NCI-H1417 (cell line): ENCODE data around the gene SLC16A9.
"Not testable (repeated sequence)": the region's sequence is repeated elsewhere in the genome, so short reads cannot be mapped to it uniquely, and the experiment has no call there.

ENCODE experiments used
- DNase-seq, 3 experiments: peaks; one replicate each; lab custom pipeline; 2025; lab: John Stamatoyannopoulos, UW

Gene SLC16A9

DNA sequence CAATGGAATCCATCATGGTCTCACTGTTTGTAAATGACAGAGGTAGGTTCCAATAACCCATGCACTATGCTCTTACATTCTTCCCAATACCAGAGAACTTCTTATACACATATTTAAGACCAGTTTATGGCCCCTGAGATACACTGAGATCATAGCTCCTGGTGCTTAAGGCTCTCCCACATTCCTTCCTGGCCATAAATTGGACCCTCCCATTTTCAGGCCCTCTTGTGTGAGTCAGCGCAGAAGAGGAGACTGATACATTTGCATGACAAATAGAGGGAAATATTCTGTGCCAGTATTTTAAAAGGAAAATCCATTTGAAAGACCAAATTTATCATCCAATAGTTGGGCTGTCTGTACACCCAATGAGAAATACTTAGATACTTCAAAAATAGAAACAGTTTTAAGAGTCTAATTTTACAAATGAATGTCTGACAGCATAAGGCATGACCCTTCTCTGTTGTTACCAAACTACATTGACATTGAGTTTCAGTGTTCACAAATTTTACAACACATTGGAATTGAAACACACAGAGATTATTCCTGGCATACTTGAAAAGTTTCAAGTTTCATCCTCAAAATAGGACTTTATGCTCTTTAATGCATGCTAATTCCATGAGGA, 35.3 kb downstream of the SLC16A9 start:
- no peak for DNase-seq

DNA sequence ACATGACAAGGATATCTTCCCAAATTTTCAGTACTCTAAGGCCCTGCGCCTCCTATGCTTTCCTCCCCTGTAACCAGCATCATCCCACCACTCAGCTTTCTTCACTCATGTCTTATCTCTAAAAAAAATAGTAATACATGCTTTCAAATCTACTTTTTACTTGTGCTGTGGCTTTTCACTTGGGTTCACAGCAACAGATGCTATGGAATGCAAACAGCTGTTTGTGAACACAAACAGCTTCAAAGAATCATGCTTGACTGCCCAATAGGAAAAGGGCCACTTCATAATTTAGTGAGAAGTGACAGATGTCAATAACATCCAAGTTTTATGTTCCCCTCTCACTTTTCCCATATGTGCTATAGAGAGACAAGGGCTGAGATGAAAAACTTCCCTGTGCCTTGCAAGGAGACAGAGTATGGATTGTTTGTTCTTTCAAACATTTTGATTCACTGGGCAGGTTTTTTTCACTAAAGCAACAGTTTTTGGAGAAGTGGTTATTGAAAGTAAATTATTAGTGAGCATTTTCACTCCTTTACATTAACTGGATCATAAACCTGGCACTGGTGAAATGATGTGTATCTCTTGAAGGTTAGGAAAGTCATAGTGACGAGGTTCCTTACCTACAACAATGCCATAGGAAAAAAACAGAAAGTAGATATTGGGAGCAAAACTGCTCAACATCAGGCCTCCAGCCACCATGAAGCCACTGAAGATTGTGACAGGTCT, 37.3 kb downstream of the SLC16A9 start:
- no peak for DNase-seq

DNA sequence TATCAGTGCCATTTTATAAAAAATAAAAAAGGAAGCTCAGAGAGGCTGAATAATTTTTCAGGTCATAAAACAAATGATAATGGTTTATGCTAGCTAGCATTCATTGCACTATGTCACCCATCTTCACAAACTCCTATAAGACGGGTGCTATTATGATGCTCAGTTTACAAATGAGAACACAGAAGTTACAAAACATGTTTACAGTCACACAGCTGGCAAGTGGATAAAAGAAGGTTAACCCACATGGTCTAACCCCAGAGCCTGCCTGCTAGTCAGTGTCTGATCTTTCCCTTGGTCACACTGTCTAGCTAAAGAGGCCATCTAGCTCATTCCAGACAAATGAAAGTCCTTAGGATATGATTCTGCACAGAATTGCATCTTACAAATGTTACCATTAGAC, 39.4 kb downstream of the SLC16A9 start:
- DNase-seq: no peak

DNA sequence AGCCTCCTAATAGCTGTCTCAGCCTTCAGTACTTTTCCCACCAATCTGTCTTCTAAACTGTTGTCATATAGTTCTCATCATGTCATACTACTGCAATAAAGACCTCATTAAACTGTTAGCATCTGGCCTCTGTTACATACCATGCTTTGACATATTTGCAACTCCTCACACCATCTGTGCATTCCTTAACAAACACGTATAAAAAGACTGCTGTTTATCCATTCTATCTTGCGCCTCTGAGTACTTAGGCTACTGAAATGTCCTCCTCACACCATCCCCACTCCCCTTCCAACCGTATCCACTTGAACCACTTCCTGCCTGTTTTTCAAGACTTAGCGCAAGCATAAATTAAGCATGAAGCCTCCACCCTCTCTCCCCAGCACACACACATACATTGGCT, 41.6 kb downstream of the SLC16A9 start:
- peak in 2 of 3 experiments; percentile 3 to 21 for DNase-seq

DNA sequence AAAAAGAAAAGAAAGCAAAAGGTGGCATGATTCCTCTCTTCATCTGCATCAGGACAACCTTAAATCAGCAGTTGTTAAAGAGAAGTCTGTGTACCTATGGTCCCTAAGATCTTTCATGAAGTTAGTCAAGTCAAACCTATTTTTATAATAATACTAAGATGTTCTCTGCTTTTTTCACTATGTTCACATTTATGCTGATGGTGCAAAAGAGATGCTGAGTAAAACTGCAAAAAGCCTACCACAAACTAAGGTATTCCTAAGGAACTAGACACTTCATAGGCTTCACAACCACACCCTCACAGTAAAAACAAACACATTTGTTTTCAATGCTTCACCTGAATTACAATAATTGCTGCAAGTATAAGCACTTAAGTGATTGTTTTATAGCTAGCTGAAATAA, 43.3 kb downstream of the SLC16A9 start:
- DNase-seq: no peak

DNA sequence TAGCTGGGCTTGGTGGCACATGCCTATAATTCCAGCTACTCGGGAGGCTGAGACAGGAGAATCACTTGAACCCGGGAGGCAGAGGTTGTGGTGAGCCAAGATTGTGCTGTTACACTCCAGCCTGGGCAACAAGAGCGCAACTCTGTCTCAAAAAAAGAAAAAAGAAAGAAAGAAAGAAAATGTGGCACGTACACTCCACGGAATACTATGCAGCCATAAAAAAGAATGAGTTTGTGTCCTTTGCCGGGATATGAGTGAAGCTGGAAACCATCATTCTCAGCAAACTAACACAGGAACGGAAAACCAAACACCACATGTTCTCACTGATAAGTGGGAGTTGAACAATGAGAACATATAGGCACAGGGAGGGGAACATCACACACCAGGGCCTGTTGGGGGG, 46.4 kb downstream of the SLC16A9 start:
- DNase-seq: not testable (repeated sequence)

DNA sequence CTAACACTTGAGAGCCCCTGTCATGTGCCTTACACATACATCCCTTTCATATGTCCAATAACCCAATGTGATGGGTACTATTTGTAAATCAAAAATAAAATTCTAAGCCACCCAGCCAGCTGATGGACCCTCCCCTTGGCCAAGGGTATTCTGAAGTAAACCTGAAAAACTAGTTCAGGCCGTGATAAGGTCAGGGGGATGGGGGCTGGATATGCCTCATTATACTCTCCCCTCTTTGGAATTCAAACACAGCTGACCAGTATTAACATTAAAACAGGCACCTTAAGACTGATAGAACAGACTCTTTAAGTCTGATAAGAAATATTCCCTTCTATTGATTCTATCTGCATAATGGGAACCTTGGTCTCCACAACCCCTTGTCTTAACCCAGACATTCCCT, 51.9 kb downstream of the SLC16A9 start:
- DNase-seq: no peak

DNA sequence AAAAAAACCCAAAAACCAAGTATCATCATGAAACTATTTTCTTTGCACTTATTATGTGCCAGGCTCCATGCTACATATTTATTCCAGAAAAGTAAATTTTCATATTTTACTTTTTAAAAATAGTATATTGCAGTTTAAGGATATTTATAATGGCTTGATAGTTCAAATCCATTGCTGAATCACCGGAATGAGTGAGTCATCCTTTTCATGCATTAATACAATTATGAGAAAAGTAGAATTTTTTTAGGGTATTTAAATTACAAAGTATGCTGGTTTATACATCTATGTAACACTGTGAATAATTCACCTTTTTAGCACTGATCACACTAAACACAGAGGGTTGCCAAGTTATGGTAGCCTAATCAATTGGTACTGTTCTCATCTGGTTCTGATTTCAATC, 54.3 kb downstream of the SLC16A9 start:
- no peak for DNase-seq

DNA sequence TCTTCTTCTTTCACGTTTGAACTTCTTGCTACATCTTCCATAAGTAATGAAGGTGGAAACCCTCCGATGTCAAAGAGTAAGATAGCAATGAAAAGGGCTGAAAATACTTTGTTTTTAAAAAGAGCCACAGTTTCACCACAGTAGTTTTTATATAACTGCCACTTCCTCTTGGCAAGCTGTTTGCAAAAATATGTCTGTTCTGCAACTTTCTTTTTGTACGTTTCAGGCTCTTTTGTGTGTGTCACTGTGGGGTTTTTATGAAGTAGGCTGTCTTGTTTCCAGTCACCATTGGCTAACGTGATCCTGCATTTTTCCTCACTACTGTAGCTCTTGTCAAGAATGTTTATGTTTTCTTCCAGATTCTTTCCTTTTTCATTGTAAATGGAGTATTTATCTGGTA, 55.6 kb downstream of the SLC16A9 start:
- DNase-seq: no peak

DNA sequence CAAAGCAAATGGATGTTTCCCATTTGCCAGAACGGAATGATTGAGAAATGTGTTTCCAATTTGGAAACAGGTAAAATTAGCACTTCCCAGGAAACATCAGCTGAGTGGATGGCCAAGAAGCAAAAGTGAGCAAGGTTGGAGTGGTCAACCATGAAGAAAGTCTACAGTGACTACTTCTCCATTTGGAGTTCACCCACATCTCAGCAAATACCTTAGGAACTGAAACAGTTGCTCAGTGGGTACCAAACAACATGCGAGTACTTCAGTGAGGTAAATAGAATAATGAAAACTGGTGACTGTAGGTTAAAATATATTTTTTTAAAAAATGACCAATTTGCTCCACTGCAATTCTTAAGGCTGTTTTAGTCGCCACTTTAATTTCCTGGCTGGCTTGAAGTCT, 57.7 kb downstream of the SLC16A9 start:
- DNase-seq: no peak

DNA sequence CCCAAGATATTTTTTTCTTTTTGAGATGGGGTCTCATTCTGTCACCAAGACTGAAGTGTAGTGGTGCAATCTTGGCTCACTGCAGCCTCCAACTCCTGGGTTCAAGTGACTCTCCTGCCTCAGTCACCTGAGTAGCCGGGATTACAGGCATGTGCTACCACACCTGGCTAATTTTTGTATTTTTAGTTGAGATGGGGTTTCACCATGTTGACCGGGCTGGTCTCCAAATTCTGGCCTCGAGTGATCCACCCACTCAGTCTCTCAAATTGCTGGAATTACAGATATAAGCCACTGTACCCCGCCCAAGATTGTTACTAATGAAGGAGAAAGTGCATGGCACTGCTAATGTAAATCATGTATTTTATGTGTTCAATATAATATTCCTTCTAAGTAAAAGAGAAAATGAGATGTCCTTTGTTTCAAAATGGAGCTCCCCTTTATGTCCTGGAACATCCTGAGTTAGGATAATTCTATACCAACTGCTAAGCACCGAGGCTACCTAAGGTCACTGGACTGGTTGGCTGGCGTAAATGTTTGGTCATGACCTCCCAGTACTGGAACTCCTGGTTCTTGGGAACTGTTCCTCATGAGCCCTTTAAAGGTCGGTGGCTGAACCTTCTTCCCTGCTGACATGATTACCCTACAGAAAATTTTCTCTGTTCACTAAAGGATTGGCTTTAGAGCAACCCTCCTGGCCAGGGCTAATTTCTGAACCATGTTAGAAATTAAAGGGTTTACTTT, 59.9 kb downstream of the SLC16A9 start:
- no peak for DNase-seq

DNA sequence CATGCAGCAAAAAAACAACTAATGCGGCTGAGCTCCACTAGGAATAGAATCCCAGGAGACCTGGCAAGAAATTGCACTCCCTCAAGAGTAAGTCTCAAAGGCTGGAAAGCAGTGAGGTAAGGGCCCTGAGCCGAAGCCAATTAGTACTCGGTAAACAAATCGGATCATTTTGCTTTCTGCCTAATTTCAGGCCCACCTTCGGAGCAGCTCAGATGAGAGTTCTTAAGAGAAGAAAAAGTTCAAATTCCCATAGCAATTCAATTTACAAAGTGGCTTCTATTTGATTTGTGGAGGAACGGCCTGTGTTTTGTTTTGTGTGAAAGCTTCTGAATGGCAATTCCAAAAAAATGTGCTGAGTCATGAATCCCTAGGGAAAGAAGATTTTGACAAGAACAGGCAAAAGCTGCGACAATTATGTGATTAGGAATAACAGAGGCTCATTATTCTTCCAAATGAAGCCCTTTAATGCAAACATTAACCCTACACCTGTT, 60.9 kb downstream of the SLC16A9 start:
- peak; percentile 10 to 54 (median 42) for DNase-seq

DNA sequence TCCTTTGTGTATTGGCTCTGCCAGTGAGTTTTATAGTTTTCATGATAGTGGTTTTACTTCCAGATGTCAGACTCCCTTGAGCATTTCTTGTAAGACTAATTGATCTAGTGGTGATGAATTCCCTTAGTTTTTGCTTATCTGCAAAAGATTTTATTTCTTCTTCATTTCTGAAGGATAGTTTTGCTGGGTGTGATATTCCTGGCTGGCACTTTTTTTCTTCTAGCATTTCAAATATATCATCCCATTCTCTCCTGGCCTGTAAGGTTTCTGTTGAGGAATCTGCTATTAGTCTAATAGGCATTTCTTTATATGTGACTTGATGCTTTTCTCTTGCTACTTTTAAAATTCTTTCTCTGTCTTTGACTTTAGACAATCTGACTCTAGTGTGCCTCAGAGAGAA, 64.8 kb downstream of the SLC16A9 start:
- DNase-seq: no peak

DNA sequence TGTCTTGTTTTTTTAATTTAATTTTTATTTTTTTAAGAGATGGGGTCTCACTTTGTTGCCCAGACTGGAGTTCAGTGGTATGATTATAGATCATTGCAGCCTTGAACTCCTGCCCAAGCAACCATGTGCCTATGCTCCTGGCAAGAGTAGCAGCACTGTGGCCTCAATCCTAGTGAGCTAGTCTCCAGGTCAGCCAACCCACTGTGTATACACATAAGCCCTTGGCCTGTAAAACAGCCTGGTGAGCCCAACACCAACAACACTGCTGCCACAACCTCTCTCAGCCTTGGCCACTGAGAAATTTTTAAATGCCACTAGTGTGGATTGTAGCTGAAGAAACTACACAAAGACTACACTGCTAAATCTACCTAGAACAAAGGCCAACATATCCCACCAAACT, 68.0 kb downstream of the SLC16A9 start:
- DNase-seq: not testable (repeated sequence)

DNA sequence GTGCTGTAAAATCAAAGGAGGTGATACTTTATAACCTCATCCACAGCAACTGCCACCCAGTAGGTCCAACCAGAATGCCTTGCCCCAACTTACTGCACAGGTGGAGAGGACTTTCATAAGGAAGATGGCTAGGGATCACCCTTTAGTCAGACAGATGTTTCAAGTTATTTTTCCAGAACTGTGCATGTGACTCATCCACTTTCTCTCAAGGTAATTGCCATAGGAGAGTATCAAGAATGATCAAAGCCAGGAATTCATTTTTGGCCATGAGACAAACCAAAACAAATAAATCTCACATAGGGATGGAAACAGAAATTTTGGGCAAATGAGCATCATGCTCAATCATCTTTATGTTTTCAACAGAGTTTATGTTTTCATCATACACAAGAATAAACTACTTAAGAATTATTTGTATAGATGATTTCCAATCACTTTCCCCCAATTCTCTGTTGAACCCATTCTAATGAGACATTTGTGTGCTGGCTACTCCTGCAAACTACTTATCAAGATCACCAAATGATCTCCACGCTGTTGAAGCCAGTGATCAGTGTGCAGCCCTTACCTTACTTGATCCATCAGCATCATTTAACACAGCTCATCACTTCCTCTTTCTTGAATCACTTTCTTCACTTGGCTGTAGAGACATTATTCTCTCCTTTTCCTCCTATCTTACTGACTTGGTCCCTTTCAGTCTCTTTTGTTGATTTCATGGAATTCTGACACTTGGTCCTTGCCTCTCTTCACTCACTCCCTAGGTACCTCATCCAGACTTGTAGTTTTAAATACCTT, 74.0 kb downstream of the SLC16A9 start:
- DNase-seq: no peak

DNA sequence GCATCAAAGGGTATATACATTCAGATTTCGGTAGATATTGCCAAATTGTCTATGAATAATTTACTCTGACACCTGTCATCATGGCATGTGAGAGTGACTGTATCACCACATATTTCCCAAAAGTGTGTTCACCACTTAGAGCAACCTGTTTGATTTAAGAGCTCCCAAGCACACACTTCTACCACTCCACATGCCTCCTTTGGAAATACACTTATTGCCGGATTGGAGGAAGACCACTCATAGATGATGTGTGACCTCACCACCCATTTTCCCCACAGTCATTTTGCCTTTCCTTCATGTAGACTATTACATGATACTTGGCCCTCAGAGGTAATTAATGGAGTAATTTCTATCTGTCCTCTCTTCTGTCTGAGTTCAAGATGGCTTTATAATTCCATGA, 75.5 kb downstream of the SLC16A9 start:
- DNase-seq: no peak

DNA sequence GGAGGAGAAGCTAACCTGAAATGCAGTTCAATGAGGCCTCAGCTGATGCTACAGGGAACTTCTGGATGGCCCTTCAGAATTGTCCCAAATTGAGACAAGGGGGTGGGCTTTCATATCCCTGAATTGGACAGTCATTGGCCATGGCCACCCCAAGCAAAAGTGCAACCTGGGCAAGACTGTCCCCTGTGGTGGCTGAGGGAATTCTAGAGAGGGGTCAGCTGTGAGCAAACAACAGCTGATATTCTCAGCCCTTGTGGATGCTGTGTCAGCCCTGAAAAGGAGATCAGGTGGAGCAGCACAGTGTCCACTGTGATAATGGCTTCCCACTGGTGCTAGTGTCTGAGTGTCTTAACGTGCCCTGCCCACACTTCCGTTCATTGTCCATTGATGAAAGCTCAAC, 76.6 kb downstream of the SLC16A9 start:
- no peak for DNase-seq

DNA sequence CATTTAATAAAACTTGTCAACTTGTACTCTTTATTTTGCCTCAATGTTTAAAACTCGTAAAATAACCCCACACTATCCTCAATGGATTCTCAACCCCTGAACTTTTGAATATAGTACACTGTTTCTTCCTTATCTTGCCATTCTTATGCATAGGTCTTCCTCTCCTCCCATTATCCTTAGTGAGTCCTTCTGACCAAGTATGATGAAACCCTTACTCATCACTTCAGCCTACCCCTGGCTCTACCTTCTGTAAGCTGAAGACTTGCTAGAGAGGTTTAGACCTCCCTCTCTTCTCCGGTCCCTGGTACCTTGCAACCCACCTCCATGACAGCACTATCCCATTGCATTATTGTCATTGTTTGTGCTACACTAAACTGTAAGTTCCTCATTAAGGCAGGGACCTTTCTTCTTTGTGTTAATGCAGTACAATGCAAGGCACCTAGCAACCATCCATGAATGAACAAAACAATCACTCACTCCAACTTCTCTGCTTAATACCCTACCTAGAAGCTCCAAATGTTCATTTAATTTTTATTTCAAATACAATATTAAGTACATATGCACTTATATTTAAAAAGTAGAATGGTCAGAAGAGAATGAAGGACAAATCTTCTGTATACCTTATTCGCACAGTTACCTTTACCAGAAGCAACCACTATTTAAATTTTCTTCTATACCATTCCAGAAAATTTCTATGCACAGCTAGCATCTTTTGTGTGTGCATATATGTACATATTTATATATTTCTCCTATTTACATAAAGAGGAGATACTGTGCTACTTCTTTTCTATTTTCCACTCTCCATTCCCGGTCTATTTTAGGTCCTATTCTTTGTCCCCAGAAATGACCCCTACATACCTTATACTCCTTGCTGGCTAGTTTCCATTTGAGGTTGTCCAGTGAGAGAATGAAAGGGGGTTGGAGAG, 77.5 kb downstream of the SLC16A9 start:
- DNase-seq: no peak

DNA sequence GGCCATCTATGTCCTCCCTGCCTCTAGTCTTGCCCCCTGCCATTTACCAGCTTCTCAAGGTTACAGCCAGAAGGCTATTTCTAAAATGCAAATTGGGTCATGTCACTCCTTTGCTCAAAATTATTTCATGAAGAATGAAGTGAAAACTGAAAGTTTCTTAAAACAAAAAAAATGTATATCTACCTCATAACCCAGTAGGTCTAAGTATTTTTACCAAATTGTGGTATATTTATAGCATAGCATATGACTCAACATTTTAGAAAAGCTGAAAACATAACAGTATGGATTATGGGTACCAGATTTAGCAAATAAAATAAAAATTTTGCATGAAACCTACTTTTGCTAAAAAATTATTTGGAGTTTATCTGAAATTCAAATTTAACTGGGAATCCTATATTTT, 78.4 kb downstream of the SLC16A9 start:
- DNase-seq: no peak

DNA sequence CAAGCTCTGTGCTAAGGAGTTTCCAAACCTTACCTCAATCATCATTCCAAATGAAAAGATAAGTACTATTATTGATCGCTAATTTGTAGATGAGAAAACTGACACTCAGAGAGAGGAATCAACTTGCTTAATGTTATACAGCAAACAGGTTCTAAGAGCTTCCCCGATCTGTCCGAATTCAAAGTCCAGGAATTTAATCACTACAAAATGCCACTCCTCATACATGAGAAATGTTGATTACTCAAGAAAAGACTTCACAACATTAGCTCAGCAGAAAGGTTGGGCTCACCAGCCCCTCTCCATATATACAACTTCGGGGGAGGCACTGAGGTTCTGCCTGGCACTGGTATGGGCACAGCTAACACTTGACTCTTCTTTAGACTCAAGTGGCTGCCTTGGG, 80.7 kb downstream of the SLC16A9 start:
- no peak for DNase-seq

DNA sequence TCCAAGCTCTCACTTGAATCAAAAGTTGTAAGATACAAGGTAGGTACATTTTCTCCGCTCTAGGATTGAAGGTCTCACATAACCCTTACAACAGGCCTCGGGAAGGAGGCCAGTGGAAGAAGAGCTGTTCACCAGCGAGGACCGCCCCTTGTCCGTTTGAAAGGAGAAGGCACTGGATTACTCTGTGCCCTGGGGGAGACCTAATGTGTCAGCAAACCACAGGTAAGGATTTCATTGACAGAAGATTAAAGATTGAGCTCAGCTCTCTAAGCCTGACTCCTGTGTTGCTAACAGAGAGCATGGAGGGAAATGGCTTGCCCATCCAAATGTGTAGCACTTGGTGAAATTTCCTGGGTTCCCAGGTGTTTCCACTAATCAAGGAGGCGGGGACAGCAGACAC, 81.2 kb downstream of the SLC16A9 start:
- DNase-seq: no peak
